K562 (cell line): ENCODE measurements around the gene RIPOR1. TPM values are rescaled to one million over a fixed set of nuclear protein-coding genes. Genes with fewer than 3 reads are reported as not detected.

Source experiments
- CEBPG ChIP-seq, 3 experiments: fragments of 200-800 bp in 1 of 3; sonication (Bioruptor generic) in 1 of 3; sonication (generic) in 1 of 3; formaldehyde crosslinking in 1 of 3; IDR thresholded peaks in 2 of 3; conservative IDR thresholded peaks in 1 of 3; 2 replicates each; pipeline versions ENCODE4 v1.6.1 to v1.8.0; 2016 to 2022; ENCODE audit warnings: missing compliant biosample characterization in 2 of 3, missing genetic modification characterization in 2 of 3, mild to moderate bottlenecking in 1 of 3, missing genetic modification reagents in 1 of 3
- DDX20 ChIP-seq: fragments of 450-650 bp; IDR thresholded peaks from 2 replicates; pipeline ENCODE4 v1.6.1; 2016; ENCODE audit warnings: missing genetic modification characterization, low read depth, mild to moderate bottlenecking, missing compliant biosample characterization, moderate library complexity
- ETS2 ChIP-seq: IDR thresholded peaks from 2 replicates; pipeline ENCODE4 v1.6.1; 2016; ENCODE audit warnings: borderline replicate concordance, missing genetic modification characterization, mild to moderate bottlenecking, moderate library complexity, missing compliant biosample characterization; ENCODE audit not compliant: poor library complexity, severe bottlenecking
- HDAC2 ChIP-seq: fragments of 450-650 bp; IDR thresholded peaks from 2 replicates; pipeline ENCODE4 v1.6.1; 2016; ENCODE audit warnings: mild to moderate bottlenecking
- NFRKB ChIP-seq: fragments of 450-650 bp; IDR thresholded peaks from 2 replicates; pipeline ENCODE4 v1.6.1; 2016; ENCODE audit warnings: low read depth
- SIN3A ChIP-seq, 2 experiments: fragments of 150-350 bp in 1 of 2; IDR thresholded peaks; 2 replicates each; pipeline ENCODE4 v1.6.1; 2011 to 2016; ENCODE audit warnings: borderline replicate concordance in 2 of 2, low read depth in 2 of 2, low read length in 2 of 2, mild to moderate bottlenecking in 2 of 2, moderate library complexity in 2 of 2; ENCODE audit not compliant: control insufficient read depth in 1 of 2
- ZBTB49 ChIP-seq: sonication (generic); formaldehyde crosslinking; IDR thresholded peaks from 2 replicates; pipeline ENCODE4 v1.8.0; 2022; ENCODE audit warnings: missing genetic modification reagents, mild to moderate bottlenecking, borderline replicate concordance
- ZNF347 ChIP-seq: fragments of 450-650 bp; formaldehyde crosslinking; IDR thresholded peaks from 2 replicates; pipeline ENCODE4 v1.4.0; 2020; ENCODE audit warnings: low read depth, mild to moderate bottlenecking, moderate library complexity
- ZNF395 ChIP-seq: fragments of 200-800 bp; sonication (Bioruptor generic); IDR thresholded peaks from 2 replicates; pipeline ENCODE4 v1.6.1; 2017; ENCODE audit warnings: missing genetic modification characterization, missing compliant biosample characterization
- ZNF644 ChIP-seq: fragments of 200-800 bp; sonication (Bioruptor generic); IDR thresholded peaks from 2 replicates; pipeline ENCODE4 v1.6.1; 2016; ENCODE audit warnings: low read depth, missing genetic modification characterization, missing compliant biosample characterization
- ZSCAN32 ChIP-seq: fragments of 450-650 bp; formaldehyde crosslinking; IDR thresholded peaks from 2 replicates; pipeline ENCODE4 v1.4.0; 2020; ENCODE audit warnings: mild to moderate bottlenecking, moderate library complexity
- polyA plus RNA-seq, 8 experiments: library from polyadenylated mRNA; depleted of rRNA in 4 of 8; stranded (reverse) in 5 of 8; unstranded in 3 of 8; fragments of >200 nt; fragmentation: Nextera tagmentation in 2 of 8; fragmentation: Illumina TruSeq in 1 of 8; extraction: Ambion mirVana in 2 of 8; extraction: Trizol in 1 of 8; gene quantifications; 2 replicates each; pipeline versions ENCODE4 v1.2.1 to v1.2.3, GENCODE V29; 2011 to 2014; ENCODE audit warnings: inconsistent platforms in 1 of 8, missing spikeins in 1 of 8
- total RNA-seq, 7 experiments: library from RNA; depleted of rRNA in 6 of 7; stranded (reverse); fragments of >200 nt in 6 of 7; fragmentation: Illumina TruSeq in 2 of 7; extraction: Trizol in 2 of 7; gene quantifications; 2 replicates each; pipeline versions ENCODE4 v1.2.1 to v1.2.3, GENCODE V29; 2011 to 2021; ENCODE audit warnings: low replicate concordance in 1 of 7
- TF ChIP-seq, protein P1 (sequence below): sonication (generic); formaldehyde crosslinking; IDR thresholded peaks from 2 replicates; pipeline ENCODE4 v1.8.0; 2022; ENCODE audit warnings: mild to moderate bottlenecking, missing genetic modification reagents, borderline replicate concordance
- TF ChIP-seq, protein P2 (sequence below): sonication (generic); formaldehyde crosslinking; IDR thresholded peaks from 2 replicates; pipeline ENCODE4 v1.8.0; 2023; ENCODE audit warnings: mild to moderate bottlenecking, missing genetic modification reagents
- TF ChIP-seq, protein P3 (sequence below): fragments of 450-650 bp; IDR thresholded peaks from 2 replicates; pipeline ENCODE4 v1.6.1; 2017; ENCODE audit warnings: mild to moderate bottlenecking, moderate library complexity
- TF ChIP-seq, protein P4 (sequence below): fragments of 450-650 bp; formaldehyde crosslinking; conservative IDR thresholded peaks from 2 replicates; pipeline ENCODE4 v1.4.0; 2022; ENCODE audit warnings: mild to moderate bottlenecking, missing genetic modification characterization

Gene RIPOR1
- total and polyA plus RNA-seq, 9 of the 15 experiments (the other 6 are each of a cell fraction or from before 2014, with no cell fraction given): 0.36 to 31.1 (median 3.0) TPM

GRCh38 chr16:67481561-67482232 is 46.9 kb upstream of the RIPOR1 start (continued):
- 0 out of 2 replicates have a peak, but pooled peaks have one; percentile 28 for TF ChIP-seq CEBPG (CRISPR knock-in tag; IDR thresholded peaks at IDR 0.05)
- TF ChIP-seq CEBPG (tag; conservative IDR thresholded peaks at IDR 0.05 in 1 of 2, IDR thresholded peaks at IDR 0.05 in 1 of 2): no peak
- TF ChIP-seq SIN3A (IDR thresholded peaks at IDR 0.05; ENCODE audit: borderline replicate concordance in 2 of 2, control insufficient read depth in 1 of 2, low read depth in 2 of 2, low read length in 2 of 2): no peak
- no peak for TF ChIP-seq ZSCAN32 (CRISPR knock-in tag)
- no peak; the same call in 1 of the 2 replicates for TF ChIP-seq ZNF644 (tag)
- TF ChIP-seq DDX20: no peak
- TF ChIP-seq, protein P1, sequence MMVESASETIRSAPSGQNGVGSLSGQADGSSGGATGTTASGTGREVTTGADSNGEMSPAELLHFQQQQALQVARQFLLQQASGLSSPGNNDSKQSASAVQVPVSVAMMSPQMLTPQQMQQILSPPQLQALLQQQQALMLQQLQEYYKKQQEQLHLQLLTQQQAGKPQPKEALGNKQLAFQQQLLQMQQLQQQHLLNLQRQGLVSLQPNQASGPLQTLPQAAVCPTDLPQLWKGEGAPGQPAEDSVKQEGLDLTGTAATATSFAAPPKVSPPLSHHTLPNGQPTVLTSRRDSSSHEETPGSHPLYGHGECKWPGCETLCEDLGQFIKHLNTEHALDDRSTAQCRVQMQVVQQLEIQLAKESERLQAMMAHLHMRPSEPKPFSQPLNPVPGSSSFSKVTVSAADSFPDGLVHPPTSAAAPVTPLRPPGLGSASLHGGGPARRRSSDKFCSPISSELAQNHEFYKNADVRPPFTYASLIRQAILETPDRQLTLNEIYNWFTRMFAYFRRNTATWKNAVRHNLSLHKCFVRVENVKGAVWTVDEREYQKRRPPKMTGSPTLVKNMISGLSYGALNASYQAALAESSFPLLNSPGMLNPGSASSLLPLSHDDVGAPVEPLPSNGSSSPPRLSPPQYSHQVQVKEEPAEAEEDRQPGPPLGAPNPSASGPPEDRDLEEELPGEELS (CRISPR knock-in tag): peak; percentile 51; the same call in 1 of the 2 replicates
- peak; percentile 59; the same call in 1 of the 2 replicates for TF ChIP-seq NFRKB
- TF ChIP-seq, protein P2, sequence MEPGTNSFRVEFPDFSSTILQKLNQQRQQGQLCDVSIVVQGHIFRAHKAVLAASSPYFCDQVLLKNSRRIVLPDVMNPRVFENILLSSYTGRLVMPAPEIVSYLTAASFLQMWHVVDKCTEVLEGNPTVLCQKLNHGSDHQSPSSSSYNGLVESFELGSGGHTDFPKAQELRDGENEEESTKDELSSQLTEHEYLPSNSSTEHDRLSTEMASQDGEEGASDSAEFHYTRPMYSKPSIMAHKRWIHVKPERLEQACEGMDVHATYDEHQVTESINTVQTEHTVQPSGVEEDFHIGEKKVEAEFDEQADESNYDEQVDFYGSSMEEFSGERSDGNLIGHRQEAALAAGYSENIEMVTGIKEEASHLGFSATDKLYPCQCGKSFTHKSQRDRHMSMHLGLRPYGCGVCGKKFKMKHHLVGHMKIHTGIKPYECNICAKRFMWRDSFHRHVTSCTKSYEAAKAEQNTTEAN (CRISPR knock-in tag): no peak
- TF ChIP-seq, protein P3, sequence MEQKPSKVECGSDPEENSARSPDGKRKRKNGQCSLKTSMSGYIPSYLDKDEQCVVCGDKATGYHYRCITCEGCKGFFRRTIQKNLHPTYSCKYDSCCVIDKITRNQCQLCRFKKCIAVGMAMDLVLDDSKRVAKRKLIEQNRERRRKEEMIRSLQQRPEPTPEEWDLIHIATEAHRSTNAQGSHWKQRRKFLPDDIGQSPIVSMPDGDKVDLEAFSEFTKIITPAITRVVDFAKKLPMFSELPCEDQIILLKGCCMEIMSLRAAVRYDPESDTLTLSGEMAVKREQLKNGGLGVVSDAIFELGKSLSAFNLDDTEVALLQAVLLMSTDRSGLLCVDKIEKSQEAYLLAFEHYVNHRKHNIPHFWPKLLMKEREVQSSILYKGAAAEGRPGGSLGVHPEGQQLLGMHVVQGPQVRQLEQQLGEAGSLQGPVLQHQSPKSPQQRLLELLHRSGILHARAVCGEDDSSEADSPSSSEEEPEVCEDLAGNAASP: no peak
- TF ChIP-seq, protein P4, sequence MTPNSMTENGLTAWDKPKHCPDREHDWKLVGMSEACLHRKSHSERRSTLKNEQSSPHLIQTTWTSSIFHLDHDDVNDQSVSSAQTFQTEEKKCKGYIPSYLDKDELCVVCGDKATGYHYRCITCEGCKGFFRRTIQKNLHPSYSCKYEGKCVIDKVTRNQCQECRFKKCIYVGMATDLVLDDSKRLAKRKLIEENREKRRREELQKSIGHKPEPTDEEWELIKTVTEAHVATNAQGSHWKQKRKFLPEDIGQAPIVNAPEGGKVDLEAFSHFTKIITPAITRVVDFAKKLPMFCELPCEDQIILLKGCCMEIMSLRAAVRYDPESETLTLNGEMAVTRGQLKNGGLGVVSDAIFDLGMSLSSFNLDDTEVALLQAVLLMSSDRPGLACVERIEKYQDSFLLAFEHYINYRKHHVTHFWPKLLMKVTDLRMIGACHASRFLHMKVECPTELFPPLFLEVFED (CRISPR knock-in tag): no peak
- no peak for TF ChIP-seq ETS2 (tag)
- no peak for TF ChIP-seq ZNF347 (CRISPR knock-in tag)
- no peak for TF ChIP-seq ZNF395 (CRISPR knock-in tag)
- TF ChIP-seq HDAC2: peak; percentile 50; the same call in 1 of the 2 replicates
- no peak for TF ChIP-seq ZBTB49 (CRISPR knock-in tag)
